GM12873 (cell line): ENCODE data around the gene PPM1M.

Experiments used
- CTCF ChIP-seq: IDR thresholded peaks from 2 replicates; pipeline ENCODE4 v1.5.1; 2012; ENCODE audit warnings: low read depth, mild to moderate bottlenecking, moderate library complexity, low read length, control low read depth; ENCODE audit not compliant: insufficient read depth; ENCODE audit errors: missing control alignments

PPM1M gene

GRCh38 chr3:52218026-52218425 lies 27.5 kb upstream of the PPM1M start:
- TF ChIP-seq CTCF: no peak

GRCh38 chr3:52218454-52218853 lies 27.1 kb upstream of the PPM1M start:
- TF ChIP-seq CTCF: no peak

GRCh38 chr3:52218937-52219650 lies 26.5 kb upstream of the PPM1M start:
- no peak for TF ChIP-seq CTCF

- peak; percentile 98 for TF ChIP-seq CTCF
These were observed 25.1 kb upstream of the PPM1M start for GRCh38 chr3:52220380-52221026.

GRCh38 chr3:52221141-52221562 lies 24.4 kb upstream of the PPM1M start:
- no peak for TF ChIP-seq CTCF

- TF ChIP-seq CTCF: no peak
These were observed 23.8 kb upstream of the PPM1M start for GRCh38 chr3:52221563-52222318.
